ENCODE measurements around the gene CSRNP3.

- TF ChIP-seq CTCF (IDR thresholded peaks at IDR 0.05) (no peak), KDM1A (IDR thresholded peaks at IDR 0.05; ENCODE audit: low read depth) (no peak), POLR2A (IDR thresholded peaks at IDR 0.05; ENCODE audit: low read length) (no peak)
Observed at GRCh38 chr2:165627470-165627869, 158.0 kb downstream of the CSRNP3 start.
